Measurements from ENCODE around the gene NOD1.

GRCh38 chr7:30453016-30453415, 25.6 kb downstream of the NOD1 start:
- no peak for TF ChIP-seq POLR2AphosphoS5 (IDR thresholded peaks at IDR 0.05; ENCODE audit: borderline replicate concordance, low read depth, low read length)
- no peak for TF ChIP-seq EZH2 (IDR thresholded peaks at IDR 0.05)

Measured in SK-N-MC (cell line).